ENCODE results near the gene COL6A2. TPM values are rescaled to one million over a fixed set of nuclear protein-coding genes. Genes with fewer than 3 reads are reported as not detected.

Gene COL6A2
- total and polyA plus RNA-seq, 2 donors (not counting 1 experiment from before 2014, with no cell fraction given) = 1.2 to 2.1 TPM

DNA sequence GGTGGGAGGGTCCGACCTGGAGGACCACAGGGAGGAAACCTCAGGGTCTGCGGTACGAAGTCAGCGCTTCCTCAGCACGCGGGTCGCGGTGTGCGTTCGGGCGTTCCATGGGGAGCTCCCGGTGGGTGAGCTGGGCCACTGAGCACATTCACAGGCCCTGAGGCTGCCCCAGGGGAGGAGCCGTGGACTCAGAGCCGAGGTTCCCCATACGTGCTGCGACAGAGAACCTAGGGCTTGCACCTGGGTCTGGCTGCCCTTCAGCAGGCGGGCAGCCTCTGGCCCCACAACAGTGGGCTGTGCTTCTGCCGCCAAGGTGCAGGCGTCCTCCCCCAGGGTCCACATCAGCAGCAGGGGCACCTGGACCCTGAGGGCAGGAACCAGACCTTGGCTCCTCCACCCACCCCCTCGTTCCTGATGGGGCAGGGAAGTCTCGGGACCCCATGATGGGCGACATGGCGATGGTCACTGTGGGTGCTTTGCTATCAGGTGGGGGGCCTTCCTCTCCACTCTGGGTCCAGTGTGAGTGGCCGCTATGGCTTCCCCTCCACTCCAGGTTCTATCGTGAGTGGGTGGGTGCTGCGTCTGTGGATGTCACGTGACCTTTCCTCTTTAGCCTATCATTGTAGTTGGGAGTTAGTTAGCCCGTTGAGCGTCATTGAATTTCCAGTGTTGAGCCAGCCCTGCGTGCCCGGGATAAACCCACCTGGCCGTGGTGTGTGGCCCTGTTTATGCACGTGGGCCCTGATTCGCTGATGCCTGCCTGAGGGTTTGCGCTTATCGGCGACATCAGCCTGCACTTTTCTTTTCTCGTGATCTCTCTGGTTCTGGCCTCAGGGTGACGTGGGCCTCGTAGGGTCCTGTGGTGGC lies 29.6 kb downstream of the COL6A2 start:
- Histone ChIP-seq H3K79me2 (ENCODE audit: control insufficient read depth, insufficient read depth, low read length) (no peaks in the 10 kb centered on the region), H3K9ac (ENCODE audit: low read length) (no peak overlapping the region), H3K27ac (ENCODE audit: low read length in 2 of 2) (no peak overlapping the region), H2AFZ (ENCODE audit: insufficient read depth, low read depth, low read length, poor library complexity, severe bottlenecking) (no peak overlapping the region), H3K4me2 (replicated peaks; ENCODE audit: low read depth, low read length, poor library complexity, severe bottlenecking) (no peak overlapping the region), H3K27me3 (replicated peaks in 1 of 4; ENCODE audit: control extremely low read depth in 1 of 4, control insufficient read depth in 3 of 4, insufficient read depth in 4 of 4, low read length in 3 of 4) (no peaks in the 10 kb centered on the region), H3K36me3 (replicated peaks in 1 of 2; ENCODE audit: control extremely low read depth in 1 of 2, control insufficient read depth in 1 of 2, extremely low read depth in 1 of 2, insufficient read depth in 2 of 2, low read length in 1 of 2) (no peaks in the 10 kb centered on the region), H3K4me3 (ENCODE audit: control extremely low read depth in 1 of 5, extremely low read depth in 1 of 5, insufficient read depth in 1 of 5, low read depth in 2 of 5, low read length in 4 of 5) (no peak overlapping the region), H4K20me1 (ENCODE audit: control insufficient read depth, insufficient read depth, low read length, poor library complexity, severe bottlenecking) (no peaks in the 10 kb centered on the region), H3K4me1 (ENCODE audit: control insufficient read depth in 2 of 2, insufficient read depth in 2 of 2, low read length in 2 of 2) (no peaks in the 10 kb centered on the region), H3K9me3 (ENCODE audit: control extremely low read depth in 1 of 3, control insufficient read depth in 2 of 3, insufficient read depth in 1 of 3, low read length in 2 of 3) (peaks cover 0 to 6% (median 0%) of the 10 kb centered on the region in 3 donors)
- intact Hi-C loops (cut with micrococcal nuclease) = no loop called here
- Mint-ChIP-seq H3K9me3 (ENCODE audit: insufficient read depth) (no peaks in the 10 kb centered on the region), H3K4me1 (no peaks in the 10 kb centered on the region), H3K4me3 (no peak overlapping the region), H3K27ac (no peak overlapping the region), H3K27me3 (no peaks in the 10 kb centered on the region)
- TF ChIP-seq EZH2 (IDR thresholded peaks at IDR 0.05; ENCODE audit: borderline replicate concordance, insufficient read depth, low read depth, low read length, poor library complexity, severe bottlenecking) = no peak
- TF ChIP-seq, protein P1, sequence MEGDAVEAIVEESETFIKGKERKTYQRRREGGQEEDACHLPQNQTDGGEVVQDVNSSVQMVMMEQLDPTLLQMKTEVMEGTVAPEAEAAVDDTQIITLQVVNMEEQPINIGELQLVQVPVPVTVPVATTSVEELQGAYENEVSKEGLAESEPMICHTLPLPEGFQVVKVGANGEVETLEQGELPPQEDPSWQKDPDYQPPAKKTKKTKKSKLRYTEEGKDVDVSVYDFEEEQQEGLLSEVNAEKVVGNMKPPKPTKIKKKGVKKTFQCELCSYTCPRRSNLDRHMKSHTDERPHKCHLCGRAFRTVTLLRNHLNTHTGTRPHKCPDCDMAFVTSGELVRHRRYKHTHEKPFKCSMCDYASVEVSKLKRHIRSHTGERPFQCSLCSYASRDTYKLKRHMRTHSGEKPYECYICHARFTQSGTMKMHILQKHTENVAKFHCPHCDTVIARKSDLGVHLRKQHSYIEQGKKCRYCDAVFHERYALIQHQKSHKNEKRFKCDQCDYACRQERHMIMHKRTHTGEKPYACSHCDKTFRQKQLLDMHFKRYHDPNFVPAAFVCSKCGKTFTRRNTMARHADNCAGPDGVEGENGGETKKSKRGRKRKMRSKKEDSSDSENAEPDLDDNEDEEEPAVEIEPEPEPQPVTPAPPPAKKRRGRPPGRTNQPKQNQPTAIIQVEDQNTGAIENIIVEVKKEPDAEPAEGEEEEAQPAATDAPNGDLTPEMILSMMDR (IDR thresholded peaks at IDR 0.05) = no peak
- WGBS (ENCODE audit: insufficient coverage) = 72% methylated on average over 38 of the region's 40 CpGs
- ChIA-PET CTCF (no interaction called here), POLR2A (no interaction called here)
- ATAC-seq (ENCODE audit: low read depth) (no peak), DNase-seq (no peak)

Measured in B cell (primary cell).